ENCODE data around the gene KIAA0232.
"Not testable (repeated sequence)": the region's sequence is repeated elsewhere in the genome, so short reads cannot be mapped to it uniquely, and the experiment has no call there.

The KIAA0232 gene

DNA sequence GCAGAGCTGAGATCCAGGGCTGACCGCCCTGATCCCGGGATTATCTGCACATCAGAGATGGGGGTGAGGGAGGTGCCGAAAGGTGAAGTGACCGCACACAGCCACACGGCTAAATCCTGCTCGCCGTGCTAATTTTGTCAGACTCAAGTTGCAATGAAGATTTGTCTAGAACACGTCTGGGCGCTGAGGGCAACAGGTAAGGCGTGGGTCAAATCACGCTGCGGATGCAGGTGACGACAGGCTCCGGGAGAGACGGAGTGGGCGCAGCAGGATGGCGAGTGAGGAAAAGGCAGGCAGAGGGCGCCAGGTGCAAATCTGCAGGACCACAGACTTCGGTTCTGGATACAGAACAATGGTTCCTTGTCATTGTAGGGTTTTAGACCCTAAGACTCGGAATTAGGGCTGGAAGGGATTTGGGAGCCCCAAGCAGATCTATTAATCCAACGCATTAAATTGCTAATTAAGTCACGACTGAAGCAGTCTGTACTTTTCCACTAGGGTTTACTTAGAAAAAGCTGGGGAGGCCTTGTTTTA, 125.2 kb downstream of the KIAA0232 start:
- FAIRE-seq: no peak

DNA sequence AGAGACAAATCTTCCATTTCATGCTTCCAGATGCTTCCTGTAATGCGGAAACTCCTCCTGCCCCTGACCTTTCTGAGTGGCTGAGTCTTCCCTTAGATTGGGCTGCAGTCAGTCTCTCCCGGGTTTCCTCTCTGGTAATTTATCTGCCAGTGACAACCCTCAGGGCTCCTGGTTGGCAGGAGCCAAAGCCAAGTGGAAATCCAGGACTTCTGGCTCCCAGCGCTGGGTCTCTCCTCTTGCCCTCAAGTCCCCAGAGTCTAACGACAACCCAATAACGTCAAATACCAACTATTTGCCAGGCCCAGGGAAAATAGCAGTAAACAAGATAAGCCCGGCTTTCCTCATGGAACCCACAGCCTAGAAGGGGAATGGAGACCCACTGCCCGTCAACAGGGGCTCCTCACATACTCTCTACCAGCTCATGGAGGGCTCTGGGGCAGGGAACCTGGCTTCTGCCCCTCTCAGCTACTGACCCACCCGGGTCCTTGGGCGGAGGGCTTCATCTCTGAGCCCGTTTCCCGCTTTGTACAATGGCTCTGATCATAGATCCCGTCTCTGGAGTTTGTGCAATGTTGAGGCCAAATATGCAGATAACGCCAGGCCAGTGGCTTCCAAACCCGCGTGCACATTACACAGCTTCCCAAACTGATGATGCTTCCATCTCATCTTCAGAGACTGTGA, 126.0 kb downstream of the KIAA0232 start:
- FAIRE-seq: no peak

DNA sequence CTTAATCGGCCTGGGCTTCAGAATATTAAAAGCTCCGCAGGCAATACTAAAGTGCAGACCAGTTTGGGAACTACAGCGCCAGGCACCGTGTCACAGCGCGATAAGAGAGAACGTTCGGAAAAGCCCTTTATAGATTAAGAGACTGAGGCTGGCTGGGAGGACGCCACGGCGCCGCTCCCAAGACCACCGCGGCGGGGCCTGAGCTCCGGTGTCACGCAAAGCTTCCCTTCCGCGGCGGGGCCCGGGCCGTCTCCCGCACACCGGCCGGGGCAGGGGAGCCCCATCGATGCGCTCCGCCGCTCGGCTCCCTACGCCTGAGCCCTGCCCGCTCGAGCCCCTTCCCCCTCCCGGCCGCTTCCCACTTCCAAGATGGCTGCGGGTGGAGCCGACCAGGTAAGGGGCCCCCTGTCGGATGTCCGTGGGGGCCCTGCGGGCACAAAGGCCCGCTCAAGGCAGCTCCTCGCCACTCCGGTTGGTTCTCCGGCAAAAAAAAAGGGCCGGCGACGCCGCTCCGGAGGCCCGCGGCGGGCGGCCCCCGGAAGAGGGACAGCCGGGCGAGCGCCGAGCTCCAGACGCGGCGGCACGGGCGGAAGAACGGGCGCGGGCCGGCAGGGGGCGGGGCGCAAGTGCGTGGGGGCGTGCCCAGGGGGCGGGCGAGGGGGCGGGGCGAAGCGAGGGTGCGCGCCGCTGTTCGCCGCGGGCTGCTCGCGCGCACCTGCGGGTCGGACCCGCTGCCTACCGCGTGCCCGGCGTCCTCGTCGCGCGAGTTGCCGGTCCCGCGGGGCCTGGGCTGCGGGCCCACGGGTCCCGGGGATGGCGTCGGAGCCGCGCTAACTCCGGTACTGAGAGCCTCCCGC, 126.8 kb downstream of the KIAA0232 start, which contains the start of gene TBC1D14:
TSS of gene TBC1D14 (plus strand) at position 714 of the 857 bp plus-strand sequence. CDS start 13,564 bp downstream, outside the sequence.
- FAIRE-seq: no peak

DNA sequence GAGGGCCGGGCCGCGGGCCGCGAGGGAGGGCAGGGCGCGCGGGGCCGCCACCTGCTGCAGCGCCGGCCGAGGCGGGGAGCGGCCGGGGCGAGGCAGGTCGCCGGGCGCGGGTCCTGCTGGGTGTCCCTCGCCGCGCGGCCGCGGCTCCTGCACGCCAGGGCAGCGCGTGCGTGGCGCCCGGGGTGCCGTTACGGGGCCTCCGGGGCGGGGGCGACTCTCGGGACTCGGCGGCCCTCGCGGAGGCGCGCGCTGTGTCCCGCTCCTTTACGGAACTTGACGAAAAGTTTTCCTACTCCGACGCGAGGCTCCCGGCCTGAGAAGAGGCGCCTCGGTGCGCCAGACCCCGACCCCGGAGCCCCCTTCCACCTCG, 127.4 kb downstream of the KIAA0232 start:
- FAIRE-seq: no peak

DNA sequence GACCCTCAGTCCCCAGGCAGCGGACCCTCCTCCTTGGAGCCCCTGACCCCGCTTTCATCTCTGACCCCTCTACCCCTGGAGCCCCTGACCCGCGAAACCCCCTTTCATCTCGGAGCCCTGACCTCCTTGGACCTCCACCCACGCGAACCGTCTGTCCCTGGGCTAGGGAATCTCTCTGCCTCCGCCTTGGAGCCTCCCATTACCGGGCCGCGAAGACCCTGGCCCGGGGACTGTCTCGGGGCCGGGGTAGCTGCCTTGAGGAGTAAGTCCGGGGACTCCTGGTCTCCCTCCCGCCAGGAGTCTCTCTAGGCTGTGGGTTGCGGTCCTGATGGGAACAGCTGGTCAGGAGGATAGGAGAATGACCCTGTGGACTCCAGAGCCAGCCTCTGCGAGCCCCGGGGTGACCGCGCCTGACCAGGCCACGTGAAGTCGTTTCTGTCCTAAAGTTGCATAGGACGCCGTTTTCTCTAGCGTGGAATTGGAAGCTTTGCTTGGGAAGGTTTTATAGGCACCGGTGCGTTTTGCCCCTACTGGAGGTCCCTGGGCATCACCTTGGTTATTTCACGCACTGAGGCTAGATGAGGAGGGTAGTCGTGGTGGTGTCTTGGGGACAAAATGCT, 127.9 kb downstream of the KIAA0232 start:
- FAIRE-seq: no peak

DNA sequence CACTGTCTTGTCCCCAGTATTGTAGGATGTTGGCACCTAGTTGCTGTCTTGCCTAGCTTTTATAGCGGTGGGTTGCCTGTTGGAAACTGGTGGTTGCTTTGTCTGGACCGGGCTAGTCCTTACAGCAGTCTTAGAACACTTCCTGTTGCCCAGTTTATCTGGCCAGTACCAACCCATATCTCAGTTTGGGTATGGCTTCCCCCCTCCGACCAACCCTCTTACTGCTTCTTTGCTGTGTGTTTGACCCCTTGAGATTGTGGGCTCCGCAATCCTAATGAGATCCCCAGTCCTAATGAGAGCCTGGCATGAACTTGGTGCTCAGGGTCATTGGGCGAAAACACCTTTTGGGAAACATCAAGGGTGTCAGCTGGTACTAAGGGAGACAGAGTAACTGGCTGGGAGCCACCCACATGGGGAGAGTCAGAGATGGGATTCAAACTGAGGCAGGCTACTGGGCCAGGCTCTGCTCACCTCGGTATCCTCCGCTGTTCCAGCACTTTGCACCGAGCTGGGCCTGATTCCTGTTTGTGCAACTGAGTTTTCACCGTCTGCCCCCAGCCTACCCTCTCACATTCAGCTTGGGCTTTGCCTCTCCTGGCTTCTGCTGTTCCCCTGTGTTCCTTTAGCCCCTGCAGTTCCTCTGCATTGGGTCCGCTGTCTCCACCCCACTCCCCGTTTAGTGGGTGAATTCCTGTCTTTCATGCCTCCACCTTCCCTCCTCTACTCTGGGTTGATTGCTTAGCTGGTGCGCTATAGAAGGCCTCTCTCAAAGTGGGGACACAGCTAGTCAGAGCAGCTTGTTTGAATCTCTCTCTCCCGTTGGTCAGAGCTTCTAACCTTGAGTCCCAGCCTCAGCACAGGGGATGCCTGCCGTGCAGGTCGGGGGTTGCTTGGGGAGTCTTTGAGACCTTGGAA, 128.7 kb downstream of the KIAA0232 start:
- no peak for FAIRE-seq

- not testable (repeated sequence) for FAIRE-seq
Observed at GRCh38 chr4:6911917-6912316, 129.4 kb downstream of the KIAA0232 start.

DNA sequence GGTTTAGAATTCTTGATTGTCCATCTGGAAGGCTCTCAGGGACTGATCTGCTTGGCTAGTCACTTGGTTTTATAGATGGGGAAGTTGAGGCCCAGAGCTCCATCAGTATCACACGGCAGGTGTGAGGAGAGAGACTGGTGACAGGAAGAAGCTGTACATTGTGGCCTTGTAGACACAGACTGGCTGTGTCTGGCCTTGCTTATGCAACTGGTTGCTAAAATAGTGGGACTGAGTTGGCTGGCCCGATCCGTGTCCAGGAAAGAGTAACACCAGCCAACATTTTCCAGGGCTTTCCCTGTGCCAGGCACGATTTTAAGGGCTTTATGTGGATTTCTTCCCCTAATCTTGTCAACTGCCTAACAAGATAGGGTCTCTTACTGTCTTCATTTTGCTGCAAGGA, 129.9 kb downstream of the KIAA0232 start:
- FAIRE-seq: no peak

DNA sequence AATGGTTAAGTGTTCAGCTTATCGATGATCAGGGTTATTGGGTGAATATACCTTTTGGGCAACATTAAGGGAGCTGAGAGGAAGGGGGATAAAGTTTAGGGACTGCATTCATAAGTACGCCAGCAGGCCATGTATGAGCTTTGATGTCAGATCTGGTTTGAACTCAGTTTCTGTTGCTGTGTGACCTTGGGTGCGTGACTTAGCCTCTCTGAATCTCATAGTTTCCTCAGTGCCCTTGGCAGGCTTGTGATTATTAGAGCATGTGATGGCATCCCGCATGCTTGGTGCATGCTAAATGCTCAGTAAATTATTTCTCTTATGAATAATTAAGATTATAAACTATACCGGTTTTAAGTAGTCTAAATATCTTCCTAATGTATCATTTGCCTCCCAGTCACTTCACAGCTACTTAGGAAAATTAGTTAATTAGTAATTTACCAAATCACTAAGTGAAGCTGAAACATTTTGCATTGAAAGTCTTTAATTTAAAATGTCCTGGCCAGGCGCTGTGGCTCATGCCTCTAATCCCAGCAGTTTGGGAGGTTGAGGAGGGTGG, 130.9 kb downstream of the KIAA0232 start:
- FAIRE-seq: no peak

- no peak for FAIRE-seq
Observed at GRCh38 chr4:6914448-6914847, 131.9 kb downstream of the KIAA0232 start.

DNA sequence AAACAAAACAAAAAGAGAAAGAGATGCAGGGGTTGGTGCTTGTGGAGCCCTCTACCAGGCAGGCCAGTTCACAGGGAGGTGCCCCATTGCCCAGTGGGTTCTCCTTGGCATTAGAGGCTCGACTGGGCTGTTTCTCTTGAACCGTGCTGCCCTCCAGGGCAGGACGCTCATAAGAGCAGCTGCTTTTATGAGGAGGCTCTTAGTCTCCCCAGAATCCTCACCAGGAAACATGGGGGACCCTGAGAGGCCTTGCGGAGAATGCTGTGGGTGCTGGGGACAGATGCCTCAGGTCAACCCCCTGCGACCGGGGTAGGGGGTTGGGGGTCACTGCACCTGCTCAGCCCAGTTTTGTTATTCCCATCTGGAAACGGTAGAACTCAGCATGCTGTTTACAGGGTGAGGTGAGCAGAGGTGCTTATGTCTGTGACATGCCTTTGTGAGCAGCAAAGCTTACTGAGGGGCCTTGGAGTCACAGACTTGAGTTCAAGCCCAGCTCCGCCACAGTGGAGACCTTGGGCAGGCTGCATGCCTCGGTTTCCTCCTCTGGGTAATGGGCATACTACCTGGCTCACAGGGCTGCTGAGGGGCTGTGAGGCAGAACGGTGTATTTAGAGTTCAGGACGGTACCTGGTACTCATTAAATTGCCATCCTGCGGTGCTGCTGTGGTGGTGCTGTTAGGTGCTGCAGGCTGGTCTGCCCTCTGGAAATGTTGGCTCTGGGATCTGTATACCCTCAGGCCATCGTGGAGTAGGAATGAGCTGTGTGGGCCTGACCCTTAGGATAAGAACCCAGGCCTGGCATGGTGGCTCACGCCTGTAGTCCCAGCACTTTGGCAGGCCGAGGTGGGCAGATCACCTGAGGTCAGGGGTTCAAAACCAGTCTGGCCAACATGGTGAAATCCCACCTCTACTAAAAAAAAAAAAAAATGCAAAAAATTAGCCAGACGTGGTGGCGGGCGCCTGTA, 132.8 kb downstream of the KIAA0232 start:
- no peak for FAIRE-seq

DNA sequence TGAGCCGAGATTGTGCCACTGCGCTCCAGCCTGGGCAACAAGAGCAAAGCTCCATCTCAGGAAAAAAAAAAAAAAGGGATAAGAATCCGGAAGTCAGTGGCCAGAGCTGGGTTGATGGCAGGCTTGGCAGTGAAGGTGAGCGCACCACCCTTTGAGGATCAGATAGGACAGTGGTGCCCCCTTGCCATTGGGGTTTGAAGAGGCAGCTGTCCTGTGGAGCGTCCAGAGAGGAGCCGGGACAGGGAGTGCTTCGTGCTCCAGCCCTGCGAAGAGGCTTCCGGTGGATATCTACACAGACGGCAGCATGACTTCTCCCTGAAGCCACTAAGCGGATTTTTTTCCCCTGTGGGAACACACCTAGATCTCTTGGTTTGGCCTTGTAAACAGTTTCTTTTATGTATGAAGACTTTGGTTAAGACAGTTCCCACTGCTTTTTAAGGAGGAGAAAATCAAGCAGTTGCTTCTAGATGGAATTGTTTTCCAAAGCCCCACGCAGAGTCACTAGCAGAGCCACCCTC, 133.6 kb downstream of the KIAA0232 start:
- FAIRE-seq: no peak

DNA sequence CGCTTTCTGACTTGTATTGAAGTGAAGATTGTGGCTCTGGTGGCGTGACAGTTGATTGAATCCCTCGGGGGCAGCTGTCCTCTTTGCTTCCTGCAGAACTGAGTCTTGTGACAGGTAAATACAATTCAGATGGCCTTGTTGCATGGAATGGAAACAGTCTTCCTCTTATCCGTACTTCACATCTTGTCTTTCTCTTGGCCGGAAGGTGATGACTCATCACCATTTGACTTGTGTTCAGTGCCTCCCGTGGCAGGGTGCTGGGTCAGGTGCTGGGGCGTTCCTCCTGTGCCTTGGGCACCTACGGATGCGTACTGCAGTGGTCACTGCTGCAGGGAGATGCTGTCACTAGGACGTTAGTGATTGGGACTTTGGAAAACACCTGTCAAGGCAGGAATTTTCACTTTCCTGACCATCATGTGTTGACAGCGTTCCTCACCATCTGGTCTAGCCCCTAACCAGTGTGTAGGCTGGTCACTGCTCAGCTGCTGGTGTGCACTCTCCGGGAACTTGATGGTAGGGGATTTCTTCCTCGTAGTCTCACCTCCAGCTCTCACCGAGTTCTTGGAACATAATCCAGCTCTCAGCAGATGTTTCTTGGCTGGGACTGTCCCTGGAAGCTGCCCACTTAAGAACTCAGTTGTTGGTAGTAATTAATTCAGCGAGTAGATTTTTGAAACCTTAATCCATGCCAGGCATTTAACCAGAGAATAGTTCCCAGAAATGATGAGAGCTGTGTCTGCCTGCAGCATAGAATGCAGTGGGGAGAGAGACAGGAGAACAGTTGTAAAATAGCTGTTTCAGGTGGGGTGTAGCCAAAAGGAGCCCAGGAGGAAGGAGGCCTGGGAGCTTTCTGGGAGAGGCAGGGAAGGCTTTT, 134.3 kb downstream of the KIAA0232 start:
- no peak for FAIRE-seq

DNA sequence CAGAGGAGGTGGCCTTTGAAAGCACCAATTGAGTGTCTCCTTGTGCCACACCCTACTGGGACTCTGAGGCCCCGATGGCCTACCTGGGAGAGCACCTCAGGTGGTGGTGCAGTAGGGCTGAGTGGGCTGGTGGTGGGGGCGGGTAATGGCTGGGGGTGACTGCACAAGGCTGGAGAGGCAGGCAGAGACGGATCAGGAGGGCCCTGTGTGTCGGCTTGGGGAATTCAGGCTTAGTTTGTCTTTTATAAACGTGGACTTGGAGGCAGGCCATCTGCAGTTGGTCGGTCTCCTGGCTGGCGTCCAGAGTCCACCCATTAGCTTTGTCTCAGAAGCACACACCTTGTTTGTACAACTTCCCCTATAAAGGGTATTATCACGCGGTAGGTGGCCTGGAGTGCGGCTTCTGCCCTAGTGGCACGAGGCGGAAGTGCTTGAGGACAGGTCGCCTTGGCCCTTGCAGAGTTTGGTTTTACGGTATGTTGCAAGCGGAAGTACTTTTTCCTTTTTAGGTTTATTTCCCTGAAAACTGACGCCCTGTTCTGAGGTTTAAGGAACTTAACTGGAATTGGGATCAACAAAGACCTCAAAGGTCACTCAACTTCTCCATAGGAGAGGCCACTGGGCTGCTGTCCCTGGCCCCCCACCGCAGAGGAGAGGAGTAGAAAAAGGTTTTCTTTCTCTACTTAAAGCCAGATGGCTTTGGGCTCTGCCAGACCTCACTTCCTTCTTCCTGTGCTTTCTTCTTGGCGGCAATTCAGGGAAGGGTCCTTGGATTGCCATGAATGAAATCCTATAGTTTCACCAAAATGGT, 135.1 kb downstream of the KIAA0232 start:
- no peak for FAIRE-seq

DNA sequence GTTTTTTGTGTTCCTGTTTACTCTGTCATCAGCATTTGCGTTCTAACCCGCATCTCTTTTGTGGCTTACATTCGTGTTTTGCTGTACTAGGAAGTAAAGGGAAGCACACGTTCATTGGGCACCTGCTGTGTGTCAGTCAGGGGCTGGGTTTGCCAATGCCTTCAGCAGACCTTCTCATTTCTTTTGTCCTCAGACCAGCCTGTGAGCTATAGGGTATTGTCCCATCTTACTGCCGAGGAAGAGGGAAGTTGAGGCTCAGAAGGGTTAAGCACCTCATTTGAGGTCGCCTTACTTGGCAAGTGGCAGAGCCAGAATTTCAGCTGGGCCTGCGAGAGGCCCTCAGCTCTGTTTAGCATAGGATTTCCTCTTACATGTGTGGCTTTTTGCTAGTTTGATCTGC, 135.8 kb downstream of the KIAA0232 start:
- FAIRE-seq: no peak

- no peak for FAIRE-seq
Observed at GRCh38 chr4:6920171-6920570, 137.6 kb downstream of the KIAA0232 start.

DNA sequence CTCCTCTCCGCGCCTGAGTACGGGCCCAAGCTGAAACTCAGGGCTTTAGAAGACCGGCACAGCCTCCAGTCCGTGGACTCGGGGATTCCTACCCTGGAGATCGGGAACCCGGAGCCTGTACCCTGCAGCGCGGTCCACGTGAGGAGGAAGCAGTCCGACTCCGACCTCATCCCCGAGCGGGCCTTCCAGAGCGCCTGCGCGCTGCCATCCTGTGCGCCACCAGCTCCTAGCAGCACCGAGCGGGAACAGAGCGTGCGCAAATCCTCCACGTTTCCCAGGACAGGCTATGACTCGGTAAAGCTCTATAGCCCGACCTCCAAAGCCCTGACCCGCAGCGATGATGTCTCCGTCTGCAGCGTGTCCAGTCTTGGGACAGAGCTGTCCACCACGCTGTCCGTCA, 141.0 kb downstream of the KIAA0232 start:
- no peak for FAIRE-seq

- no peak for FAIRE-seq
Observed at GRCh38 chr4:6924361-6924779, 141.8 kb downstream of the KIAA0232 start.

Data from G401.6 (cell line).